NCI-H1092 treated with DMSO at 0.1 percent for 48 hours (cell line): Measurements from ENCODE around the gene TFR2.
A peak's percentile ranks its signal among the peaks of the same experiment; 100 is the strongest.

ENCODE experiments used
- DNase-seq: peaks from one replicate; lab custom pipeline; 2025; lab: John Stamatoyannopoulos, UW

Gene TFR2

DNA sequence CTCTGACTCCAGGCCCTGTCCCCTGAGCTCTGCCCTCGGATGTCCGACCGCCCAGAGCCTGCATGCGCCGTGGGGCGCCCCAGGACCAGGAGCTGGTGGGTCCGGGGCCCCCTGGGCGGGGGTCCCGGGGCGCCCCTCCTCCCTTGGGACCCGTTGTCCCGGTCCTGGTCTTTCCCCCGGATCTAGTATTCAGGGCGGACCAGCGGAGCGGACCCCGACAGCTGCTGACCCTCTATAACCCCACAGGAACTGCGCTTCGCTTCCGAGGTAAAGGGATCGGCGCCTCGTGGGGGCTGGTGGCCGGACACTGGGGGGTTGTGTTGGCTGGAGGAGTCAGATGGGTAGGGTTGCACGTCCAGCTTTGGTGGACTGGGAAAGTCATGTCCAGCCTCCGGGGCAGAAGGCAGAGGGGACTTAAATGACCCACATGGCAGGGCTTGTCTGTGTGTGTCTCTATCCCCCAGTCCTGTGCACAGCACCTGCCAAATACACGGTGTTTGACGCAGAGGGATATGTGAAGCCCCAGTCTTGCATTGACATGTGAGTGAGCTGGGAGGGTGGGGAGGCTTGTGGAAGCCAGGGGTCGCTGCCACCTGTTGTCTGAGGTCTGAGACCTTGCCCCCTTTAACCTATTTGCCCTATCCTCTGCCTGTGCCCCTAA is 28.5 kb downstream of the TFR2 start:
- DNase-seq, result peak; percentile 23

GRCh38 chr7:100611983-100612729 is 29.2 kb downstream of the TFR2 start, which contains the start of gene MOSPD3:
TSS of gene MOSPD3 (plus strand) at chr7:100612540. CDS start at chr7:100612792, 252 bp downstream.
- DNase-seq, result peak; percentile 100

GRCh38 chr7:100609958-100610357 is 31.4 kb downstream of the TFR2 start:
- no peak for DNase-seq

DNA sequence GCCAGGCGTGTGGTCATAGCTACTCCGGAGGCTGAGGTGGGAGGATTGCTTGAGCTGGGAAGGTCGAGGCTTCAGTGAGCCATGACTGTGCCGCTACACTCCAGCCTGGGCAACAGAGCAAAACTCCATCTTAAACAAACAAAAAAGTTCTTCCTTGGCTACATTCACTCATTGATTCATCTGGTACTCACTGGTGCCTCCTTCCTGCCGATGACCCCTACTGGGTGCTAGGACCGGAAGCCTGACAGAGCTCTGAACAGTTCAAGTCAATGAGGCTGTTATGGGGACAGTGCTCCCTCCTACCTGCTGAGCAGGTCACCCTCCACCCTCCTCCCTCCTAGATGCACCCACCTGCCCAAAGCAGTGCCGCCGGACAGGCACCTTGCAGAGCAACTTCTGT is 34.2 kb downstream of the TFR2 start:
- no peak for DNase-seq

- DNase-seq, result no peak
Observed at GRCh38 chr7:100606313-100606712, 35.0 kb downstream of the TFR2 start.

DNA sequence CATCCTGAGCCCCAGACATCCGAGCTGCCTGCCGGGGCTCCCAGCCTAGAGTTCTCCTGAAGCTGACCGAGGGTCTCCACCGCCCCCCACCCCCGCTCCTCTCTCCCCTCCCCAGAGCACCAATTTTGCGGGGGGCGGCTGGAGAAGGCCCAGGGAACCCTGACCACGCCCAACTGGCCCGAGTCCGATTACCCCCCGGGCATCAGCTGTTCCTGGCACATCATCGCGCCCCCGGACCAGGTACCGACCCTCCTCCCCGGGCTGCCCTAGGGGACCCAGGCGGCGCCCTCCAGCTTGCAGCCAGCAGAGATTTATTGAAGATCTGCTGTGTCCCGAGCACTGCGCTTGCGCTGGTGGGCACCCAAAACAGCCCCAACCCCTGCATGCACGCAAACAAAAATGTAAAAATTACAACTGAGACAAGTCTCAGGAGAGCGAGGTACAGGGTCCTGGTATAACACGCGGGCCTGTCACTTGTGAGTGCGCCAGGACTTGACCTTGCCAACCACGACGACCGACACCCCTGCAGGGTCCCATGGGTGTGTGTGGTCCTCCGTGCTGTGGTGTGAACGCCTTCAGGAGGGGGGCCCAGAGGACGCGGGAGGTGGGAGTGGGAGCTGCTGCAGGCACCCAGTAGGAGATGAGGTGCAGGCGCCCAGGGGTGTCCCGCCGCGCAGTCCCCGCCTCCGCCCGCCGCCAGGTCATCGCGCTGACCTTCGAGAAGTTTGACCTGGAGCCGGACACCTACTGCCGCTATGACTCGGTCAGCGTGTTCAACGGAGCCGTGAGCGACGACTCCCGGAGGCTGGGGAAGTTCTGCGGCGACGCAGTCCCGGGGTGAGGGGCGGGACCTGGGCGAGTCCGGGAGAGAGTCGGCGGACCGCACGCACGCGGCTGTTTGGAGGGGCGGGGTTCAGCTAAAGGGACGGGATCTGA is 36.1 kb downstream of the TFR2 start:
- no peak for DNase-seq

DNA sequence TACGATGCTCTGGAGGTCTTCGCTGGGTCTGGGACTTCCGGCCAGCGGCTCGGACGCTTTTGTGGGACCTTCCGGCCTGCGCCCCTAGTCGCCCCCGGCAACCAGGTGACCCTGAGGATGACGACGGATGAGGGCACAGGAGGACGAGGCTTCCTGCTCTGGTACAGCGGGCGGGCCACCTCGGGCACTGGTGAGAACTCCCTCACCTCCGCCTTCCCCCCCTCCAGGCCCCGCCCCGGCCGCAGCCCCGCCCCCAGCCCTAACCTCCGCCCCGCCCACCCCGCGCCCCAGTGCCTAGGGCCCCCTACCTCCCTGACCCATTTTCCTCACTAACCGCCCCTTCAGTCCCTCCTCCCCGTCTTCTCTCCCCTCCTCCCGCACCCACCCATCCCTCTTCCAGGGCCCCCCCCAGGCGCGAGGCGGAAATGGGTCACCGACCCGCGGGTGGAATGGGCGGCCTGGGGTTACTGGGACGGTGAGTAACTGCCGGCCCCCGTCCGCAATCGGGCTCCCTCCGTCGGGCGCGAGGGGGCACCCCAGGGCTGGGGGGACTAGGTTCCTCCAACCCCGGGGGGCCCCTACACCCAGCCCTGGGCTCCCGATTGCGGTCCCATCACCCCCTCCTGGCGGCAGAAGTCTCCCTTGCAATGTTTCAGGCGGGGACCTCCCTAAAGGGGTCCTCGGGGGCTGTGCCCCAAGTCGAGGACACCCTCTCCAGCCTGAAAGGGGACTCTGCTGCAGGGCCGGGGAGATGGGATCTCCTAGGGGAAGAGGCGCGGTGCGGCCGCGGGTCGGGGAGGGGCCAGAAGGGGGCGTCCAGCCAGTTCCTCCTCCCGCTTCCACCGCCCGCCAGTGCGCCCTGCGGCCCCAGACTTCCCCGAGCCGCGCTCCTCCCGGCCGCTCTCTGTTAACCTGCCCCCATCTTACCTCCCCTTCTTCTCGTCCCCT is 37.0 kb downstream of the TFR2 start:
- DNase-seq, result peak; percentile 38

DNA sequence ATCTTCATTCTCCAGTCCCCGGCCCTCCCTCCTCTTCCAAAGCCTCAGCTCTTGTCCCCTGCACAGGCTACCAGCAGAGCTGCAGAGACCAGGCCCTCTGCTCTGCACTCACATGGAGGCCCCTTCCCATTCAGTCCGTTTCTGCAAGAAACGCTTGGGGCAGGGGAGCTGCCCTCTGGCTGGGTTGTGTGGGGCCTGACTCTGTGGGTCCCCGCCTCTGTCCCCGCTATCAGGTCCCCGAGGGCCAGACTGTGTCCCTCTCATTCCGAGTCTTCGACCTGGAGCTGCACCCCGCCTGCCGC is 37.7 kb downstream of the TFR2 start:
- no peak for DNase-seq

- no peak for DNase-seq
Observed at GRCh38 chr7:100602889-100603725, 38.2 kb downstream of the TFR2 start.

- no peak for DNase-seq
Observed at GRCh38 chr7:100600730-100601038, 40.7 kb downstream of the TFR2 start.

- DNase-seq, result no peak
Observed at GRCh38 chr7:100599911-100600729, 41.2 kb downstream of the TFR2 start.

DNA sequence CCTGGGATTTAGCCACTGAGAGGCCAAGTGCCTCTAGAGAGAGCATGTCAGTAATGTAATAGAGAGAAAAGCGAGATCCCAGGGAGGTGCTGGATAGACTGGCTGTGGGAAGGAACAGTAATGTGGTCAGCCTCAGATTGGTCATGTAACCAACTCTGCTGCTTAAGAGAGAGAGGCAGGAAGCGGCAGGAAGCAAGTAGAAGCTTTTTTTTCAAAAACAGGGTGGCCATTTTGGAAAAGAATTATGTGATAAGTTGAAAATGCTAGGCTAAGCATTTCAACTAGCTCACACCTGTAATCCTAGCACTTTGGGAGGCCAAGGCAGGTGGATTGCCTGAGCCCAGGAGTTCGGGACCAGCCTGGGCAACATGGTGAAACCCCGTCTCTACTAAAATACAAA is 42.9 kb downstream of the TFR2 start:
- DNase-seq, result no peak

DNA sequence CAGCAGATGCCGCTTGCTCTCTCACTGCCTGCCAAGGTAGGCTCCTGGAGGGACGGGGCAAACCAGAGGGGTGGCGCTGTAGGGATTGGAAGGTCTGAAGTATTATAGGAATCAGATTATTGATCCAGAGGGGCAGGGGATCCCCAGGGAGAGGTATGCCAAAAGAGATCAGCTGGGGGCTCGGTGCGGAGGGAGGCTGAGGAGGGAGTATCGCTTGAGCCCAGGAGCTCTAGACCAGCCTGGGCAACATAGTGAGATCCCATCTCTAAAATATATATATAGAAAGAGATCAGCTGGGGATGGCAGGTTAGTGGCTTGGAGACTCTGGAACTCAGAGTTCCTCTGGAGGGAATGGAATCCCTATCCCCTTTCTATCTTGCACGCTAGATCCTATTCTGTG is 46.2 kb downstream of the TFR2 start:
- DNase-seq, result no peak

DNA sequence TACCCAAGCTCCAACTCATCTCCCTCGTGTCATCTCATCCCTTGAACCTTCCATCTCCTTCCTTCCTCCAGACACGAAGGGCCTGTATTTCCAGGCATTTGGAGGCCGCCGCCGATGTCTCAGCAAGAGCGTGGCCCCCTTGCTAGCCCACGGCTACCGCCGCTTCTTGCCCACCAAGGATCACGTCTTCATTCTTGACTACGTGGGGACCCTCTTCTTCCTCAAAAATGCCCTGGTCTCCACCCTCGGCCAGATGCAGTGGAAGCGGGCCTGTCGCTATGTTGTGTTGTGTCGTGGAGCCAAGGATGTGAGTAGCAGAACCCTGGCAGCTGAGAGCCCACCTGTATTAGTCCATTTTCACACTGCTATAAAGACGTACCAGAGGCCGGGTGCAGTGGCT is 49.8 kb downstream of the TFR2 start:
- DNase-seq, result no peak

DNA sequence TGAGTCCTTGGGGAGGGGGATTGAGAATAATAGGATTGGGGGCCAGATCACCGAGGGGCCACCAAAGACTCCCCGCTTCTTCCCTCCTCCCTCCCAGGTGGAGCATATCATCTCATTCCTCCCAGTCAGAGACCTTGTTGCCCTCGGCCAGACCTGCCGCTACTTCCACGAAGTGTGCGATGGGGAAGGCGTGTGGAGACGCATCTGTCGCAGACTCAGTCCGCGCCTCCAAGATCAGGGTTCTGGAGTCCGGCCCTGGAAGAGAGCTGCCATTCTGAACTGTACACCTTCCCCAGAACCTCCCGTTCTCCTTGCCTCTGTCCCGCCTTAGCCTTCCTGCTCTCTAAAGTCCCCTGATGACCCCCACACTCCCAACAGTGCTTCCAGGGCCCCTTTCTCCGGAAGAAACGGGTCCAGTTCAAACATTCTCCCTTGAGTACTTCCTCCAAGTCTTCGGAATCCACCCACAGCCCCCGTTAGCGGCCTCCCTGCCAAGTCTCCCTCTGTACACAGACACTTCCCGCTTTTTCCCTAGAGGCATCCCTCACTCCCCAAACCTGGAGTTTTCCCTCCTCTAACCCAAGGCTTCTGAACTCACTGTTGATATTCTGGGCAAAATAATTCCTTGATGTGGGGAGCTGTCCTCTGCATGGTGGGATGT is 51.1 kb downstream of the TFR2 start:
- DNase-seq, result no peak

GRCh38 chr7:100589341-100589947 is 51.9 kb downstream of the TFR2 start:
- no peak for DNase-seq

GRCh38 chr7:100588438-100588837 is 52.9 kb downstream of the TFR2 start:
- no peak for DNase-seq

GRCh38 chr7:100586266-100587025 is 54.9 kb downstream of the TFR2 start, which contains the start of gene FBXO24:
TSS of gene FBXO24 (plus strand) at chr7:100586328. CDS start at chr7:100586626, 298 bp downstream.
- peak; percentile 100 for DNase-seq
